H1 (cell line): ENCODE data around the gene MYH6. TPM values are rescaled to one million over a fixed set of nuclear protein-coding genes. Genes with fewer than 3 reads are reported as not detected.

Source experiments
- CTCF ChIA-PET: fragments of 300-600 bp; sonication (Branson Sonifier 250); formaldehyde crosslinking; loops from one replicate; lab custom pipeline; 2021; ENCODE audit not compliant: partially characterized antibody; lab: Charles Lee
- POLR2A ChIA-PET: fragments of 300-600 bp; sonication (Branson Sonifier 250); formaldehyde crosslinking; loops from one replicate; lab custom pipeline; 2021; ENCODE audit warnings: inconsistent platforms; ENCODE audit not compliant: partially characterized antibody; lab: Charles Lee
- DNase-seq, 2 experiments: peaks; one replicate each; pipeline versions ENCODE4 v3.0.0 to v3.0.0-alpha.2; 2010 to 2022; ENCODE audit warnings: low spot score in 2 of 2, low read depth in 1 of 2, mixed read lengths in 1 of 2
- FAIRE-seq: peaks from 2 replicates; lab custom pipeline; 2011; peaks lifted over from hg19 to GRCh38; lab: Jason Lieb, UNC
- H2AFZ ChIP-seq: 2 replicates; pipeline ENCODE4 v1.8.1; 2012; ENCODE audit warnings: low read length, inconsistent platforms
- H2AK5ac ChIP-seq: 2 replicates; pipeline ENCODE4 v1.6.1; 2013; ENCODE audit warnings: low read depth, low read length
- H2BK120ac ChIP-seq: replicated peaks from 2 replicates; pipeline ENCODE3; 2013; ENCODE audit warnings: low read depth, low read length, inconsistent platforms
- H2BK12ac ChIP-seq: 2 replicates; pipeline ENCODE4 v1.6.1; 2013; ENCODE audit warnings: low read depth, low read length
- H2BK15ac ChIP-seq: 2 replicates; pipeline ENCODE4 v1.6.1; 2013; ENCODE audit warnings: low read length
- H2BK20ac ChIP-seq: 2 replicates; pipeline ENCODE4 v1.6.1; 2013; ENCODE audit warnings: low read length
- H2BK5ac ChIP-seq: 2 replicates; pipeline ENCODE4 v1.6.1; 2013; ENCODE audit warnings: low read depth, low read length
- H3K14ac ChIP-seq: 2 replicates; pipeline ENCODE4 v1.6.1; 2013; ENCODE audit warnings: inconsistent platforms; ENCODE audit not compliant: insufficient read length
- H3K18ac ChIP-seq: 2 replicates; pipeline ENCODE4 v1.6.1; 2013; ENCODE audit warnings: low read length; ENCODE audit errors: extremely low read depth
- H3K23ac ChIP-seq: 2 replicates; pipeline ENCODE4 v1.6.1; 2013; ENCODE audit warnings: inconsistent platforms; ENCODE audit not compliant: insufficient read length
- H3K23me2 ChIP-seq: 2 replicates; pipeline ENCODE4 v1.6.1; 2013; ENCODE audit warnings: low read depth, low read length
- H3K27ac ChIP-seq: 2 replicates; pipeline ENCODE4 v1.6.1; 2011; ENCODE audit warnings: low read depth, low read length, inconsistent platforms
- H3K27me3 ChIP-seq, 4 experiments: replicated peaks in 1 of 4; 1 replicate in 1 of 4; 2 replicates in 3 of 4; pipeline versions ENCODE4 v1.6.1 to v1.8.1; 2011 to 2013; ENCODE audit warnings: low read length in 3 of 4, mild to moderate bottlenecking in 3 of 4, inconsistent platforms in 2 of 4, mixed read lengths in 2 of 4, moderate library complexity in 1 of 4; ENCODE audit not compliant: control insufficient read depth in 3 of 4, insufficient read depth in 3 of 4; ENCODE audit errors: extremely low read depth in 1 of 4
- H3K36me3 ChIP-seq, 4 experiments: 2 replicates each; pipeline versions ENCODE4 v1.6.1 to v1.8.1; 2011 to 2013; ENCODE audit warnings: mild to moderate bottlenecking in 4 of 4, low read length in 3 of 4, moderate library complexity in 2 of 4, control low read depth in 1 of 4, inconsistent platforms in 1 of 4; ENCODE audit not compliant: insufficient read depth in 4 of 4, control insufficient read depth in 2 of 4
- H3K4ac ChIP-seq: replicated peaks from 2 replicates; pipeline ENCODE3; 2013; ENCODE audit warnings: low read length, low read depth, mixed read lengths, inconsistent platforms; ENCODE audit not compliant: insufficient read length
- H3K4me1 ChIP-seq, 4 experiments: replicated peaks in 1 of 4; 1 replicate in 1 of 4; 2 replicates in 3 of 4; pipeline versions ENCODE4 v1.6.1 to v1.8.1; 2011 to 2013; ENCODE audit warnings: low read length in 3 of 4, inconsistent platforms in 2 of 4, mixed read lengths in 1 of 4; ENCODE audit not compliant: insufficient read depth in 4 of 4, control insufficient read depth in 3 of 4
- H3K4me2 ChIP-seq, 2 experiments: 2 replicates each; pipeline versions ENCODE4 v1.6.1 to v1.8.1; 2011 to 2013; ENCODE audit warnings: low read depth in 2 of 2, low read length in 2 of 2, control low read depth in 1 of 2, inconsistent platforms in 1 of 2, mild to moderate bottlenecking in 1 of 2; ENCODE audit not compliant: insufficient read depth in 1 of 2
- H3K4me3 ChIP-seq, 4 experiments: fragments of 200-600, 300-600 bp in 1 of 4; sonication (generic), shearing (Covaris generic), sonication (Bioruptor Twin) in 1 of 4; 2 replicates each; pipeline versions ENCODE4 v1.5.1 to v1.8.1; 2011 to 2016; ENCODE audit warnings: low read length in 4 of 4, low read depth in 3 of 4, control low read depth in 2 of 4, inconsistent platforms in 2 of 4, mild to moderate bottlenecking in 2 of 4, mixed read lengths in 1 of 4, moderate library complexity in 1 of 4; ENCODE audit not compliant: insufficient read depth in 2 of 4; ENCODE audit errors: extremely low read depth in 1 of 4
- H3K56ac ChIP-seq: replicated peaks from 2 replicates; pipeline ENCODE3; 2013; ENCODE audit warnings: low read depth, mild to moderate bottlenecking, mixed read lengths, low read length, inconsistent platforms; ENCODE audit not compliant: insufficient read length
- H3K79me1 ChIP-seq: 2 replicates; pipeline ENCODE4 v1.6.1; 2013; ENCODE audit warnings: low read depth, low read length, control low read depth
- H3K79me2 ChIP-seq, 2 experiments: 2 replicates each; pipeline versions ENCODE4 v1.6.1 to v1.8.1; 2012 to 2013; ENCODE audit warnings: low read length in 2 of 2, mild to moderate bottlenecking in 2 of 2, inconsistent platforms in 1 of 2; ENCODE audit not compliant: insufficient read depth in 2 of 2, control insufficient read depth in 1 of 2
- H3K9ac ChIP-seq, 4 experiments: replicated peaks in 1 of 4; 1 replicate in 1 of 4; 2 replicates in 3 of 4; pipeline versions ENCODE4 v1.6.1 to v1.8.1; 2011 to 2013; ENCODE audit warnings: low read depth in 3 of 4, low read length in 3 of 4, control low read depth in 2 of 4, mild to moderate bottlenecking in 2 of 4, moderate library complexity in 2 of 4, inconsistent platforms in 1 of 4; ENCODE audit errors: extremely low read depth in 1 of 4
- H3K9me3 ChIP-seq, 2 experiments: 2 replicates each; pipeline versions ENCODE4 v1.6.1 to v1.8.1; 2012 to 2013; ENCODE audit warnings: mild to moderate bottlenecking in 2 of 2, moderate library complexity in 2 of 2, control low read depth in 1 of 2, inconsistent platforms in 1 of 2, low read depth in 1 of 2, low read length in 1 of 2, mixed read lengths in 1 of 2; ENCODE audit not compliant: insufficient read depth in 2 of 2
- H4K20me1 ChIP-seq, 2 experiments: replicated peaks in 1 of 2; 2 replicates each; pipeline versions ENCODE3 to v1.8.1; 2011 to 2013; ENCODE audit warnings: inconsistent platforms in 2 of 2, low read length in 2 of 2, mild to moderate bottlenecking in 1 of 2; ENCODE audit not compliant: insufficient read depth in 2 of 2, control insufficient read depth in 1 of 2
- H4K5ac ChIP-seq: 2 replicates; pipeline ENCODE4 v1.6.1; 2013; ENCODE audit warnings: low read length, low read depth, mixed read lengths, inconsistent platforms; ENCODE audit not compliant: insufficient read length
- H4K8ac ChIP-seq: 2 replicates; pipeline ENCODE4 v1.8.0; 2013; ENCODE audit warnings: mild to moderate bottlenecking, moderate library complexity, low read length, inconsistent platforms; ENCODE audit not compliant: insufficient read depth; ENCODE audit errors: extremely low read depth
- H4K91ac ChIP-seq: replicated peaks from 2 replicates; pipeline ENCODE3; 2013; ENCODE audit warnings: low read length, mixed read lengths, inconsistent platforms; ENCODE audit not compliant: insufficient read length
- CHD1 ChIP-seq: IDR thresholded peaks from 2 replicates; pipeline ENCODE4 v1.6.1; 2012; ENCODE audit warnings: low read depth, low read length, improper control_type of control experiment
- CHD2 ChIP-seq: IDR thresholded peaks from 2 replicates; pipeline ENCODE4 v1.6.1; 2012; ENCODE audit warnings: low read length, improper control_type of control experiment
- CTBP2 ChIP-seq: IDR thresholded peaks from 2 replicates; pipeline ENCODE4 v1.7.0; 2011; ENCODE audit warnings: borderline replicate concordance, mild to moderate bottlenecking, moderate library complexity, mixed read lengths, low read length; ENCODE audit not compliant: insufficient read depth, insufficient read length
- GABPA ChIP-seq: IDR thresholded peaks from 2 replicates; pipeline ENCODE4 v1.6.1; 2011; ENCODE audit warnings: mild to moderate bottlenecking, low read length, moderate library complexity, borderline replicate concordance; ENCODE audit not compliant: insufficient read depth
- NRF1 ChIP-seq: IDR thresholded peaks from 2 replicates; pipeline ENCODE4 v1.6.1; 2011; ENCODE audit warnings: mild to moderate bottlenecking, low read depth, low read length, improper control_type of control experiment
- PHF8 ChIP-seq: fragments of 200-600 bp; sonication (generic); conservative IDR thresholded peaks from 2 replicates; pipeline ENCODE4 v1.7.1; 2012; ENCODE audit warnings: low read depth, mild to moderate bottlenecking, inconsistent platforms, low read length, moderate library complexity
- RFX5 ChIP-seq: IDR thresholded peaks from 2 replicates; pipeline ENCODE4 v1.6.1; 2011; ENCODE audit warnings: low read depth, low read length, improper control_type of control experiment, borderline replicate concordance
- SRF ChIP-seq: IDR thresholded peaks from 2 replicates; pipeline ENCODE4 v1.6.1; 2011; ENCODE audit warnings: mild to moderate bottlenecking, low read depth, low read length, moderate library complexity
- TCF12 ChIP-seq: IDR thresholded peaks from 2 replicates; pipeline ENCODE4 v1.6.1; 2011; ENCODE audit warnings: low read depth, mild to moderate bottlenecking, low read length
- WGBS, 2 experiments: shearing (Covaris generic) in 1 of 2; methylation state at CpG; one replicate each; pipeline versions ENCODE4 v1.1.6 to v1.1.7; 2013 to 2015; ENCODE audit warnings: low lambda C conversion rate in 2 of 2, mixed read lengths in 2 of 2, inconsistent platforms in 1 of 2, low coverage in 1 of 2, missing lambda C conversion rate in 1 of 2; ENCODE audit not compliant: insufficient replicate concordance in 2 of 2, insufficient coverage in 1 of 2, insufficient read length in 1 of 2; ENCODE audit errors: extremely low coverage in 1 of 2, missing lambda C conversion rate in 1 of 2; 5-methylcytosine and 5-hydroxymethylcytosine counted together
- polyA plus RNA-seq, 7 experiments: library from polyadenylated mRNA; depleted of rRNA in 3 of 7; stranded (reverse) in 5 of 7; unstranded in 2 of 7; fragments of >200 nt in 5 of 7; fragments of 200-250 nt in 2 of 7; gene quantifications; 1 replicate in 5 of 7; 2 replicates in 1 of 7; 4 replicates in 1 of 7; pipeline versions ENCODE4 v1.2.1 to v1.2.3, GENCODE V29; 2011 to 2013; ENCODE audit warnings: missing spikeins in 2 of 7, mixed read lengths in 2 of 7
- total RNA-seq: library from RNA; stranded (reverse); fragmentation: NEBNext Ultra II Directional; extraction: Animal tissue kit (Norgen Biotek cat#: 25700); gene quantifications from 2 replicates; pipeline ENCODE4 v1.2.1, GENCODE V29; 2021
- TF ChIP-seq, protein P1 (sequence below): IDR thresholded peaks from 2 replicates; pipeline ENCODE4 v1.6.1; 2011; ENCODE audit warnings: low read depth, mild to moderate bottlenecking, low read length; ENCODE audit not compliant: insufficient read depth

Gene MYH6
- total and polyA plus RNA-seq, 2 of the 8 experiments (the other 6 are each of a cell fraction or from before 2014, with no cell fraction given): 0.03 TPM; not detected in 1

DNA sequence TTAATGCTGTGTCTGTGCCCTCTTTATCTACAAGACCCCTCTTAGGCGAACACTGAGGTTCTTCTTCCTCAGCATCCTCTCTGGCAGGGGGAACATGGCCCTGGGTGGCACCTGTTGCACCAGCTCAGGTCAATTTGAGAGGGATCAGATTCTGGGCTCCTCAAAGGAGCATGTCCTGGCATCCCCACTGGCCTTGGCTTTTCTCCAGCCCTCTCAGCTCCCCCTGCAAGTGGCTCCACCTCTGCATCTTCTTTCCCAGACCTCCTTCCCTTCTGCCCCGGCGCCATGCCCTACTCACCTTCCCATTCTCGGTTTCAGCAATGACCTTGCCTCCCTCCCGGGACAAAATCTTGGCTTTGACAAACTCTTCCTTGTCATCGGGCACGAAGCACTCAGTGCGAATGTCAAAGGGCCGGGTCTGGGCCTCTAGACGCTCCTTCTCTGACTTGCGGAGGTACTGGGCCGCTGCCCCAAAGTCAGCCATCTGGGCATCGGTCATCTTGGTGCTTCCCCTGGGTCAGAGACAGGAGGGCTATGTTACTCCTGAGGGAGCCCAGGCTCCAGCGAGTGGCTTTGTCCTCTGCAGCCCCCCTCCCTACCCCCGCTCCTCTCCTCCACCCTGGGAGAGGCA, 1.2 kb downstream of the MYH6 start:
- Histone ChIP-seq H2AFZ (no peak overlapping the region), H3K14ac (no peak overlapping the region), H3K27ac (no peak overlapping the region), H3K4me1 (no peaks in the 10 kb centered on the region; a peak in 1 of 7 replicates), H4K8ac (no peak overlapping the region; the same call in 1 of the 2 replicates), H2AK5ac (no peak overlapping the region), H2BK15ac (no peak overlapping the region), H3K23me2 (no peaks in the 10 kb centered on the region), H3K9me3 (no peaks in the 10 kb centered on the region), H2BK5ac (no peak overlapping the region), H4K91ac (no peak overlapping the region), H3K27me3 (no peaks in the 10 kb centered on the region; a peak in 3 of 7 replicates), H3K56ac (no peak overlapping the region), H2BK120ac (no peak overlapping the region), H3K9ac (no peak overlapping the region), H3K18ac (no peak overlapping the region), H3K23ac (no peak overlapping the region), H2BK12ac (no peak overlapping the region), H3K36me3 (no peaks in the 10 kb centered on the region), H3K79me1 (no peaks in the 10 kb centered on the region), H4K5ac (no peak overlapping the region), H3K4ac (no peak overlapping the region), H4K20me1 (no peaks in the 10 kb centered on the region), H3K4me2 (no peak overlapping the region), H3K4me3 (no peak overlapping the region), H3K79me2 (no peaks in the 10 kb centered on the region), H2BK20ac (no peak overlapping the region)
- no peak for FAIRE-seq
- WGBS, 2 experiments: 93% methylated on average over 13 of the region's 15 CpGs; no CpG with 5 or more reads in 1 of the 2 experiments
- ChIA-PET CTCF (interaction anchor here (1.0 to 2.2 kb wide), 2 partner anchors 27 to 33 kb away, joined by 3 to 5 read pairs; no protein-coding TSS in a partner anchor), POLR2A (interaction anchor here (0.9 kb wide), 1 partner anchor 29 kb away, joined by 3 read pairs; no protein-coding TSS in a partner anchor)
- DNase-seq: no peak
- TF ChIP-seq NRF1 (no peak), TCF12 (no peak), GABPA (no peak), RFX5 (no peak), SRF (no peak), CHD1 (no peak), CHD2 (no peak), PHF8 (no peak), CTBP2 (no peak)
- TF ChIP-seq, protein P1, sequence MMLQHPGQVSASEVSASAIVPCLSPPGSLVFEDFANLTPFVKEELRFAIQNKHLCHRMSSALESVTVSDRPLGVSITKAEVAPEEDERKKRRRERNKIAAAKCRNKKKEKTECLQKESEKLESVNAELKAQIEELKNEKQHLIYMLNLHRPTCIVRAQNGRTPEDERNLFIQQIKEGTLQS: no peak
